Right lobe of liver (tissue), 6 donors: ENCODE measurements around the gene CKMT2. TPM values are rescaled to one million over a fixed set of nuclear protein-coding genes. Genes with fewer than 3 reads are reported as not detected.
"Not testable (repeated sequence)": the region's sequence is repeated elsewhere in the genome, so short reads cannot be mapped to it uniquely, and the experiment has no call there.

Source experiments
- ATAC-seq, 4 donors: fragments of 200-7000 bp; cut with Tn5 transposase; one replicate each; pipeline ENCODE4 v1.9.1; 2020; ENCODE audit warnings: mild to moderate bottlenecking in 4 of 4, moderate library complexity in 4 of 4
- DNase-seq, 3 donors: peaks; one replicate each; pipeline ENCODE4 v3.0.0-alpha.2; 2020
- H3K27ac ChIP-seq, 3 donors: fragments of 200-600 bp; one replicate each; pipeline ENCODE4 v1.8.0; 2022
- H3K27me3 ChIP-seq, 2 donors: fragments of 200-600 bp; one replicate each; pipeline ENCODE4 v1.8.0; 2022
- H3K36me3 ChIP-seq, 4 donors: fragments of 200-600 bp; sonication (generic) in 1 of 4; one replicate each; pipeline versions ENCODE4 v1.5.1 to v1.8.0; 2017 to 2022; ENCODE audit warnings: control low read depth in 1 of 4
- H3K4me1 ChIP-seq, 4 donors: fragments of 200-600 bp; sonication (generic) in 1 of 4; one replicate each; pipeline versions ENCODE4 v1.5.1 to v1.8.0; 2017 to 2022; ENCODE audit warnings: control low read depth in 1 of 4
- H3K4me3 ChIP-seq, 3 donors: fragments of 200-600 bp; one replicate each; pipeline ENCODE4 v1.8.0; 2022
- H3K9me3 ChIP-seq, 4 donors: fragments of 200-600 bp; sonication (generic) in 1 of 4; one replicate each; pipeline versions ENCODE4 v1.5.1 to v1.8.0; 2017 to 2022; ENCODE audit warnings: control low read depth in 1 of 4
- POLR2A ChIP-seq: fragments of 450-650 bp; IDR thresholded peaks from one replicate; pipeline ENCODE4 v1.6.1; 2017; ENCODE audit warnings: antibody characterized with exemption, mild to moderate bottlenecking
- WGBS: methylation state at CpG from one replicate; pipeline ENCODE4 v1.1.6; 2018; ENCODE audit warnings: low coverage, low lambda C conversion rate; ENCODE audit not compliant: insufficient coverage; ENCODE audit errors: missing lambda C conversion rate; 5-methylcytosine and 5-hydroxymethylcytosine counted together
- intact Hi-C, 2 donors: fragments of 100-400 bp; cut with DNase I; formaldehyde crosslinking; loops; one replicate each; pipeline versions ENCODE4 v1.11.2 to v1.14.1; 2022
- total RNA-seq, 6 experiments: library from RNA; depleted of rRNA in 2 of 6; stranded (reverse); fragments of >200 nt in 2 of 6; fragmentation: NEBNext Ultra II Directional in 3 of 6; extraction: Animal tissue kit (Norgen Biotek cat#: 25700) in 3 of 6; gene quantifications; one replicate each; pipeline versions ENCODE4 v1.1.0 to v1.2.4, GENCODE V29; 2016 to 2023
- TF ChIP-seq, protein P1 (sequence below), 4 donors: fragments of 200-600 bp in 3 of 4; fragments of 450-650 bp in 1 of 4; IDR thresholded peaks; one replicate each; pipeline versions ENCODE4 v1.5.1 to v1.8.0; 2016 to 2022; ENCODE audit warnings: antibody characterized with exemption in 4 of 4, mild to moderate bottlenecking in 2 of 4
- donor health status: DM: no; HTN: yes; CAD: no.
- donor health status: DM: no; HTN: no; CAD: no.
- donor health status: DM: no; HTN: no; CAD: no.
- donor health status: DM: no; HTN: yes; CAD: no.
- donor health status: DM: no; HTN: yes; CAD: no.

CKMT2 gene
- total RNA-seq, 6 experiments from 2014 or later: 0.39 to 1.8 (median 0.80) TPM

DNA sequence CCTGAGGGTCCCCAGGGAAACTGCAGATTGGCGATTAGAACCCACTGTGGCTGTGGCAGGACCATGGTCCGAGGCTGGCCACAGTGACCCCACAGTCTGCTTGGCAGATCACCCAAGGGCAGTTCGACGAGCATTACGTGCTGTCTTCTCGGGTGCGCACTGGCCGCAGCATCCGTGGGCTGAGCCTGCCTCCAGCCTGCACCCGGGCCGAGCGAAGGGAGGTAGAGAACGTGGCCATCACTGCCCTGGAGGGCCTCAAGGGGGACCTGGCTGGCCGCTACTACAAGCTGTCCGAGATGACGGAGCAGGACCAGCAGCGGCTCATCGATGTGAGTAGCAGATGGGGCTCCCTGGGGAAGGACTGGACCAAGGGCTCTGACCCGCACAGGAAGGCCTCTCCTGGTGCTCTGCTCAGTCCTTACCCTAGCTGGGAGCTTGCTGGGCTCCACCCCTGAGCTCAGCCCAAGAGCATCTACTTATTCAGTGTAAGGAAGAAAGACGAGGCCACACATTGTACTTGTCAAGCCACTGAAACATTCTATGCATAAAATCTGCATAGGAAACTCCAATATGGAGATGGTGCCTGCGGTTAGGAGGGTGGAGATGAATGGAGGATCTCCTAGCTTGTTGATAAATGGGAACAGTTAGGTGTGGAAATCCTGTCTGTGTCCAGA, 21.9 kb downstream of the CKMT2 start:
- no peaks in the 10 kb centered on the region for H3K36me3 ChIP-seq
- peak in 1 of 4 donors; percentile 34 for ATAC-seq
- 100% methylated on average over 2 of the region's 21 CpGs for whole genome bisulfite sequencing

DNA sequence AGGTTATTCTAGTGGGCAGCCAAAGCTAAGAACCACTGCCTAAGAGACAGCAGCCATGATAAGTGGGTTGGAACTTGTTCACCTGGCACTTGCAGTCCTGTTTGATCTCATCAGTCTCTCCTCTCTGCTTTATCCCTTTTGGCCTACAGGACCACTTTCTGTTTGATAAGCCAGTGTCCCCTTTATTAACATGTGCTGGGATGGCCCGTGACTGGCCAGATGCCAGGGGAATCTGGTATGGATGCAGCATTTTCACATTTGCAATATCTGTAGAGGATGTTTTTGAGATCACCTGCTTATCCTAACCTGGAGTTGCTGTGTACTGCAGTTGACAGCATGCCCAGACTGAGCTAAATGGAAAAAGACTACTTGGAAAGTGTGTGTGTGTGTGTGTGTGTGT, 23.6 kb downstream of the CKMT2 start:
- H3K27ac ChIP-seq: no peak overlapping the region
- H3K4me1 ChIP-seq: no peaks in the 10 kb centered on the region
- H3K36me3 ChIP-seq: no peaks in the 10 kb centered on the region
- intact Hi-C loops: no loop called here
- WGBS: 100% methylated on average over 1 of the region's 1 CpG
- H3K27me3 ChIP-seq: no peaks in the 10 kb centered on the region
- no peak for TF ChIP-seq POLR2A
- TF ChIP-seq, protein P1, sequence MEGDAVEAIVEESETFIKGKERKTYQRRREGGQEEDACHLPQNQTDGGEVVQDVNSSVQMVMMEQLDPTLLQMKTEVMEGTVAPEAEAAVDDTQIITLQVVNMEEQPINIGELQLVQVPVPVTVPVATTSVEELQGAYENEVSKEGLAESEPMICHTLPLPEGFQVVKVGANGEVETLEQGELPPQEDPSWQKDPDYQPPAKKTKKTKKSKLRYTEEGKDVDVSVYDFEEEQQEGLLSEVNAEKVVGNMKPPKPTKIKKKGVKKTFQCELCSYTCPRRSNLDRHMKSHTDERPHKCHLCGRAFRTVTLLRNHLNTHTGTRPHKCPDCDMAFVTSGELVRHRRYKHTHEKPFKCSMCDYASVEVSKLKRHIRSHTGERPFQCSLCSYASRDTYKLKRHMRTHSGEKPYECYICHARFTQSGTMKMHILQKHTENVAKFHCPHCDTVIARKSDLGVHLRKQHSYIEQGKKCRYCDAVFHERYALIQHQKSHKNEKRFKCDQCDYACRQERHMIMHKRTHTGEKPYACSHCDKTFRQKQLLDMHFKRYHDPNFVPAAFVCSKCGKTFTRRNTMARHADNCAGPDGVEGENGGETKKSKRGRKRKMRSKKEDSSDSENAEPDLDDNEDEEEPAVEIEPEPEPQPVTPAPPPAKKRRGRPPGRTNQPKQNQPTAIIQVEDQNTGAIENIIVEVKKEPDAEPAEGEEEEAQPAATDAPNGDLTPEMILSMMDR (IDR thresholded peaks at IDR 0.05): no peak
- H3K9me3 ChIP-seq: no peaks in the 10 kb centered on the region
- DNase-seq: no peak
- ATAC-seq: no peak
- H3K4me3 ChIP-seq: no peak overlapping the region

More for the DNA sequence above, 21.9 kb downstream of the CKMT2 start:
- Histone ChIP-seq H3K9me3 (no peaks in the 10 kb centered on the region), H3K4me1 (no peaks in the 10 kb centered on the region), H3K4me3 (no peak overlapping the region), H3K27me3 (no peaks in the 10 kb centered on the region), H3K27ac (no peak overlapping the region)
- DNase-seq: no peak
- intact Hi-C loops: no loop called here
- TF ChIP-seq POLR2A: no peak
- TF ChIP-seq, protein P1 (IDR thresholded peaks at IDR 0.05): no peak

DNA sequence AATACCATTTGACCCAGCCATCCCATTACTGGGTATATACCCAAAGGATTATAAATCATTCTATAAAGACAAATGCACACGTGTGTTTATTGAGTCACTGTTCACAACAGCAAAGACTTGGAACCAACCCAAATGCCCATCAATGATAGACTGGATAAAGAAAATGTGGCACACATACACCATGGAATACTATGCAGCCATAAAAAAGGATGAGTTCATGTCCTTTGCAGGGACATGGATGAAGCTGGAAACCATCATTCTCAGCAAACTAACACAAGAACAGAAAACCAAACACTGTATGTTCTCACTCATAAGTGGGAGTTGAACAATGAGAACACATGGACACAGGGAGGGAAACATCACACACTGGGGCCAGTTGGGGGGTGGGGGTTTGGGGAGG, 29.7 kb downstream of the CKMT2 start:
- ATAC-seq, DNase-seq, H3K9me3 ChIP-seq, H3K4me1 ChIP-seq, H3K4me3 ChIP-seq, H3K27ac ChIP-seq, H3K27me3 ChIP-seq, H3K36me3 ChIP-seq, intact Hi-C loops: not testable (repeated sequence)
- 100% methylated on average over 1 of the region's 1 CpG for WGBS

- intact Hi-C loops: no loop called here
- TF ChIP-seq, protein P1 (IDR thresholded peaks at IDR 0.05): no peak
- no peak for TF ChIP-seq POLR2A
- H3K9me3 ChIP-seq: no peaks in the 10 kb centered on the region
Observed at GRCh38 chr5:81265101-81265500, 32.0 kb downstream of the CKMT2 start.

DNA sequence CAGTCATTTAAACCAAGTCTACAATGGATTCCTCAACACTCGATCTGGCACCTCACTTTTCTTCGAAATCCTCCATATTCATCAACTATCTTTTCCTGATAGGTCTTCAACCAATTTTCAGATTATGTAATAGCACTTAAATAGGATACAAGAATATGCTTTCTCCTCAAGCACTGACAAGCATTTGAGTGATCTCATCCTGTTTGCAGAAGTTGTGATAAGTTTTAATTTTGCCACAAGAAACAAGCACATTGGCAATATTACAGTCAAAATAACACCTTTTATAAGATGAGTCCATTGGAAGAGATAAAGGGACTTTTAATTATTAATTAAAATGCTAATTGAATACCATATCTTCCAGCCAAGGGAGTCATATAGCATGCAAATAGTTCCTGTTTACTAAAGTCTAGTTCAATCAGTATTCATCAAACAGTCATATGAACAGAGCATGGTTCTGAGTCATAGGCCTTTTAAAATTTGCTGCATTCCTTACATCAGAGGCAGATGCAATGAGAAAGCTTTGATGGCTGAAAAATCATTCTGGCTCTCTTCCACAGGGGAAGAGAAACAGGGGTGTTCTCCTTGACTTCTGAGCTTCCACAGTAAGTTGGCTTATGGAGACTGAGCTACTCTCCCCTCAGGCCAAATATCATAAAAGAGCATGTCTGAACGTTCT, 35.5 kb downstream of the CKMT2 start:
- H3K36me3 ChIP-seq: no peaks in the 10 kb centered on the region
- DNase-seq (no peak), ATAC-seq (peak in 2 of 4 donors; percentile 36 to 90)
- 72% methylated on average over 3 of the region's 3 CpGs for WGBS
- intact Hi-C loops: no loop called here
- no peaks in the 10 kb centered on the region for H3K9me3 ChIP-seq
- H3K4me3 ChIP-seq: no peak overlapping the region
- TF ChIP-seq, protein P1 (IDR thresholded peaks at IDR 0.05): no peak
- TF ChIP-seq POLR2A: no peak
- no peak overlapping the region for H3K27ac ChIP-seq
- H3K4me1 ChIP-seq: peaks cover 0 to 8% (median 0%) of the 10 kb centered on the region in 4 donors
- H3K27me3 ChIP-seq: no peaks in the 10 kb centered on the region

More at GRCh38 chr5:81265101-81265500, 32.0 kb downstream of the CKMT2 start:
- no peak for ATAC-seq
- Histone ChIP-seq H3K27ac (no peak overlapping the region), H3K4me3 (no peak overlapping the region), H3K4me1 (peaks cover 0 to 8% (median 0%) of the 10 kb centered on the region in 4 donors), H3K27me3 (no peaks in the 10 kb centered on the region), H3K36me3 (no peaks in the 10 kb centered on the region)
- no peak for DNase-seq
